ENCODE data around the gene RHBDF1.
"Not testable (repeated sequence)": the region's sequence is repeated elsewhere in the genome, so short reads cannot be mapped to it uniquely, and the experiment has no call there.

RHBDF1 gene

DNA sequence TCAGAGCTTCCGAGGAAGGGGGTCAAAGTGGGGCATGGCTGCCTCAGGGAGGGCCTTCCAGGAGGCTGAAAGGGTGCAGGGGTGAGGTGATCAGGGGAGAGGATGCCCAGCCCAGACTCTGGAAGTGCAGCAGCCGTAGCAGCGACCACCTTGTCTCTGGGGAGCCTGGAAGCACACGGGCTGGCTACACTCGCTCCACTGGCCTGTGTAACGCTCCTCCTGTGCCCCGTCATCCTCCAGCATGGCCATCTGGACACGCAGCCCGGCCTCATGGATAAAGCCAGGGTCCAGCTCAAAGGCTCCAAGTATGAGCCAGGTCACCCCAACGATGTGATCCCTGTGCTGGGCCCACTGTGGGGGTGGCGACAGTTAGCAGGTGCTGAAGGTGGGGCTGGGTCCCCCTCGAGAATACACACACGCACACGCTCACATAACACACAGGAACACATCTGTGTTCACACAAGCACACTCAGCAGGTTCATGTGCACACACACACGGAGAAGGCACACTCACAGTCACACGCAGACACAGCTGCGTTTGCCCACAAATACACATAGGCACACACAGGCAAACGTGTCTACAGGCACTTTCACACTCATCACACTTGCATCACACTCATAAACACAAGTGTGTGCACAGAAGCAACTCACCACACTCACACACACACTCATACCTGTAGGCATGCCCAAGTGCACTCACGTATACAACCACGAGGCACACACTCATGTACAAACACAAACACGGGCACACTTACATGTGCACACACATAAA, 38.4 kb downstream of the RHBDF1 start:
- DNase-seq: no peak

DNA sequence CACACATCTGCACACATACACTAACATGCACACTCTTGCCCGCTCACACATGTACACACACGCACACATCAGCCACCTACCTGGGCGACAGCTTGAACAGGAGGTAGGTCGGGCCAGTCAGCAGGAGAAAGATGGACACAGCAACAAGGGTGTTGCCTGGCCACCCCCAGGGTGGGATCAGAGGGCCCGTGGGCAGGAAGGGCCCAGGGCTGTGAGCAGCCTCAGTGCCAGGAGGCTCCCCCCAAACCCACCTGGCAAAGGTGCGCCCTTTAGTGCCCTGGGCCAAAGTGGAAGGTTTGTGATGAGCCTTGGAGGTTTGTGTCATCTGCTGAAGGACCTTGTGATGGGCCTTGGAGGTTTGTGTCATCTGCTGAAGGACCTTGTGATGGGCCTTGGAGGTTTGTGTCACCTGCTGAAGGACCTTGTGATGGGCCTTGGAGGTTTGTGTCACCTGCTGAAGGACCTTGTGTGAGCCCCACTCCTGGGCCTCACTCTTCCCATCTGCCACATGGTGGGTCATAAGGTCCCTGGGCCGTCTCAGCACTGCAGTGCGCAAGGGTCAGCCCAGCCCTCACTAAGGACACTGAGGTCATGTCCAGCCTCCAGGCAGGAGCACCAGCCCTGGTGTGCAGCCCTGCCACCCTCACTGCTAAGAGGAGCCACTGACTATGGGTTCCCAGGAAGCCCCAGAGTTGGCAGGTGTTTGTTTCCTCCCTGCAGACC, 39.1 kb downstream of the RHBDF1 start:
- not testable (repeated sequence) for DNase-seq

GRCh38 chr16:30627-31026, 41.8 kb downstream of the RHBDF1 start:
- DNase-seq: not testable (repeated sequence)

DNA sequence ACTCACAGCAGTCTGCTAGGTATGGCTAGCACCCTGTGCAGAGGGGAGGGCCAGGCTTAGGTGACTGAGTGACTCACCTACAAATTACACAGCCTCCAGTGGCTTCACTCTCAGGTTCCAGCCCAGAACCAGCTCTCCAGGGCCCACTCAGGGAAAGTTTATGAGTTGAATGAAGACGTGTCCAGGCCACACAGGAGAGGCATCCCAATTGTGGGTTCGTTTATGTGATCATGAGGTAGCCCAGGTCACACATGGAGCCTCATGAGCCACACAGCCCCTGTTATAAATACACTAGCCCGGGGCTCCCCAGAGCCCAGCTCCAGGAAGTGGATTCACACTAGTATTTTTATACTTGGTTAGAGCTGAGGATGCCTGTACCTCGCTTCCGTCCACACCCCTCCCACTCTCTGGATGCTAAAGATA, 46.5 kb downstream of the RHBDF1 start:
- DNase-seq: not testable (repeated sequence)

DNA sequence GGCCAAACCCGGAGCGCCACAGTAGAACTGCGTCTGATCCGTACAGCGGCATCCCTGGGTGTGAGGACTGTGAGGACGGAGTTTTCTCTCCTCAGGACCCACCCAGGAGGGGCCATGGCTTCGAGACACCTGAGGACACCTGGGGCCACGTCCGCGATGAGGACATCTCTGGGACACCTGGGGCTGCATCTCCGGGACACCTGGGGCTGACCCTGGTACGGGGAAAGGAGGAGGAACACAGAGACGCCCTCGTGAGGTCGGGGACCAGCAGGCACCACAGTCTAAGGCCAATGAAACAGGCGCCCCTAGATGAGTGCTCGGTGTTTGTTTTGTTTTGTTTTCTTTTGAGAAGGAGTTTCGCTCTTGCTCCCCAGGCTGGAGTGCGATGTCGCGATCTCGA, 48.3 kb downstream of the RHBDF1 start:
- not testable (repeated sequence) for DNase-seq

GRCh38 chr16:20886-21285, 51.5 kb downstream of the RHBDF1 start:
- DNase-seq: not testable (repeated sequence)

DNA sequence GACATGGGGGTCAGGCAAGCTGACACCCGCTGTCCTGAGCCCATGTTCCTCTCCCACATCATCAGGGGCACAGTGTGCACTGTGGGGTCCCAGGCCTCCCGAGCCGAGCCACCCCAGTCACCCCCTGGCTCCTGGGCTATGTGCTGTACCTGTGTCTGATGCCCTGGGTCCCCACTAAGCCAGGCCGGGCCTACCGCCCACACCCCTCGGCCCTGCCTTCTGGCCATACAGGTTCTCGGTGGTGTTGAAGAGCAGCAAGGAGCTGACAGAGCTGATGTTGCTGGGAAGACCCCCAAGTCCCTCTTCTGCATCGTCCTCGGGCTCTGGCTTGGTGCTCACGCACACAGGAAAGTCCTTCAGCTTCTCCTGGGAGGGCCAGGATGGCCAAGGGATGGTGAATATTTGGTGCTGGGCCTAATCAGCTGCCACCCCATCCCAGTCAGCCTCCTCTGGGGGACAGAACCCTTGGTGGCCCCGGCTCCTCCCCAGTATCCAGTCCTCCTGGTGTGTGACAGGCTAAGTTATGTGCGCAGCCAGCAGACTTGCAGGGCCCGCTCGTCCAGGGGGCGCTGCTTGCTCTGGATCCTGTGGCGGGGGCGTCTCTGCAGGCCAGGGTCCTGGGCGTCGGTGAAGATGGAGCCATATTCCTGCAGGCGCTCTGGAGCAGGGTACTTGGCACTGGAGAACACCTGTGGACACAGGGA, 55.2 kb downstream of the RHBDF1 start:
- not testable (repeated sequence) for DNase-seq

DNA sequence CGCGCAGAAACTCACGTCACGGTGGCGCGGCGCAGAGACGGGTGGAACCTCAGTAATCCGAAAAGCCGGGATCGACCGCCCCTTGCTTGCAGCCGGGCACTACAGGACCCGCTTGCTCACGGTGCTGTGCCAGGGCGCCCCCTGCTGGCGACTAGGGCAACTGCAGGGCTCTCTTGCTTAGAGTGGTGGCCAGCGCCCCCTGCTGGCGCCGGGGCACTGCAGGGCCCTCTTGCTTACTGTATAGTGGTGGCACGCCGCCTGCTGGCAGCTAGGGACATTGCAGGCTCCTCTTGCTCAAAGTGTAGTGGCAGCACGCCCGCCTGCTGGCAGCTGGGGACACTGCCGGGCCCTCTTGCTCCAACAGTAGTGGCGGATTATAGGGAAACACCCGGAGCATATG, 61.7 kb downstream of the RHBDF1 start:
- peak; percentile 96 for DNase-seq

DNA sequence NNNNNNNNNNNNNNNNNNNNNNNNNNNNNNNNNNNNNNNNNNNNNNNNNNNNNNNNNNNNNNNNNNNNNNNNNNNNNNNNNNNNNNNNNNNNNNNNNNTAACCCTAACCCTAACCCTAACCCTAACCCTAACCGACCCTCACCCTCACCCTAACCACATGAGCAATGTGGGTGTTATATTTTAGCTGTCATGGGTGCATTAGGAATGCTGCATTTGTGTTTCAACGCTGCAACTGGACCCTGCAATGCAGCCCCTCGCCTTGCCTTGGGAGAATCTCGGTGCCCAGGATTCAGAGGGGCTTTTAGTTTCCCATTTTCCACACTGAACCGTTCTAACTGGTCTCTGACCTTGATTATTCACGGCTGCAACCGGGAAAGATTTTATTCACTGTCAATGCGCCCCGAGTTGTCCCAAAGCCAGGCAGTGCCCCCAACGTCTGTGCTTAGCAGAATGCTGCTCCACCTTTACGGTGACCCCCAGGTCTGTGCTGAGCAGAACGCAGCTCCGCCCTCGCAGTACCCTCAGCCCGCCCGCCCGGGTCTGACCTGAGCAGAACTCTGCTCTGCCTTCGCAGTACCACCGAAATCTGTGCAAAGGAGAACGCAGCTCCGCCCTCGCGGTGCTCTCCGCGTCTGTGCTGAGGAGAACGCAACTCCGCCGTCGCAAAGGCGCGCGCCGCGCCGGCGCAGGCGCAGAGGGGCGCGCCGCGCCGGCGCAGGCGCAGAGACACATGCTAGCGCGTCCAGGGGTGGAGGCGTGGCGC, 62.3 kb downstream of the RHBDF1 start:
- DNase-seq: peak; percentile 74
